DMS 273 (cell line): ENCODE data around the gene ELFN1.

Experiments
- DNase-seq: peaks from one replicate; lab custom pipeline; 2025; ENCODE audit not compliant: unreplicated experiment; lab: John Stamatoyannopoulos, UW

The ELFN1 gene

DNA sequence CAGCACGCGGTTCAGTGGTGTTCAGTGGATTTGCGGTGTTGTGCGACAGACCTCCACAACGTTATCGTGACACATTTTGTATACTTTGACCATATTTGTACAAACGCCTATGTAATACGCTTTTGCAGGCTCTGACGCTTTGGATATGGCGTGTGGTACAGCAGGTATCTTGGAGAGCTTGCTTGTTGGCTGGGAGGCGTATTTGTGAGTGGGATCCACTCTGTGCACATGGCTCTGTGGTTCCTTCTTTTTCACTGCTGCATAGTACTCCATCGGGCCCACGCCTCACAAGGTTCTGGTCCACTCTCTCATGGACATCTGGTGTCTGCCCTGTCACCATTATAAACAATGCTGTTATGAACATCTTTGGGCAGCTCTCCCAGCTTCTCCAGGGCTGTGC, 53.2 kb downstream of the ELFN1 start:
- no peak for DNase-seq

- DNase-seq, result no peak
Measured at GRCh38 chr7:1724118-1724910, 54.2 kb downstream of the ELFN1 start.

DNA sequence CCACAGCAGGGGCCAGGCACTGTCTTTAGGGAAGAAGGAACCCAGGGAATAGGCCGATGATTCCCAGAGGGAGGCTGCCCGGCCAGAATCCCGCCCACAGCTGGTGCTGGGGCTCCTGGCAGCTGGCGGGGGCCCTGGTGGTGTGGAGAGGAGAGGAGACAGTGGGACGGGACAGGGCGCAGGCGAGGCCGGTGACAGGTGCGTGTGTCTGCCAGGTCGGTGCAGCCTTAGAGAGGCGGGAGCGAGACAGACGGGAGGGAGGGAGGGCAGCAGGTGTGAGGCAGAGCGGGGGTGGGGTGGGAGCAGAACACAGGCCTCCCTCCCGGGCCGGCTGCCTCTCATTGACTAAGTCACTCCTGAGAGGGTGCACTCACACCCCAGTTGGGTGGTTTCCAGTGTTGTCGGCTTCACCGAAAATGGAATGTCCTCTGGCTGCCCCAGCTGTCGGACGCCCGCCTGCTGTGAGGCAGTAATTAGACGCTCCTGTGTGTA, 55.2 kb downstream of the ELFN1 start:
- DNase-seq, result peak; percentile 100

- peak; percentile 98 for DNase-seq
Measured at GRCh38 chr7:1725766-1726630, 55.9 kb downstream of the ELFN1 start.

GRCh38 chr7:1727079-1727478, 57.0 kb downstream of the ELFN1 start:
- no peak for DNase-seq

- no peak for DNase-seq
Measured at GRCh38 chr7:1727812-1728570, 57.9 kb downstream of the ELFN1 start.

- no peak for DNase-seq
Measured at GRCh38 chr7:1729183-1729582, 59.1 kb downstream of the ELFN1 start.

- no peak for DNase-seq
Measured at GRCh38 chr7:1729773-1730172, 59.7 kb downstream of the ELFN1 start.

- DNase-seq, result no peak
Measured at GRCh38 chr7:1732072-1732471, 62.0 kb downstream of the ELFN1 start.

DNA sequence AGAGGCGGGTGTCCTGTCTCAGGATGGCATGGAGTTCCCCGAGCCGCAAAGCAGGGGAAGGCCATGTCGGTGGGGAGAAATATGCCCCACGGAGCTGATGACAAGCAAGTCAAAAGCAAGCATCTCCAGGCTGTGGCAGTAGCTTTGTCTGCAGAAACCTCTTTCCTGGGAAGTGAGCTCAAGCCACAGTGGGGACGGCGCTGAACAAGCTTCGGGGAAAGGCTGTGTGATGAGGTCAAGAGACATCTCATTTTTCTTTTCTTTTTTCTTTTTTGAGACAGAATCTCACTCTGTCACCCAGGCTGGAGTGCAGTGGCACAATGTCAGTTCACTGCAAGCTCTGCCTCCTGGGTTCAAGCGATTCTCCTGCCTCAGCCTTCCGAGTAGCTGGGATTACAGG, 62.6 kb downstream of the ELFN1 start:
- DNase-seq, result no peak

GRCh38 chr7:1733206-1733907, 63.3 kb downstream of the ELFN1 start:
- DNase-seq, result no peak

DNA sequence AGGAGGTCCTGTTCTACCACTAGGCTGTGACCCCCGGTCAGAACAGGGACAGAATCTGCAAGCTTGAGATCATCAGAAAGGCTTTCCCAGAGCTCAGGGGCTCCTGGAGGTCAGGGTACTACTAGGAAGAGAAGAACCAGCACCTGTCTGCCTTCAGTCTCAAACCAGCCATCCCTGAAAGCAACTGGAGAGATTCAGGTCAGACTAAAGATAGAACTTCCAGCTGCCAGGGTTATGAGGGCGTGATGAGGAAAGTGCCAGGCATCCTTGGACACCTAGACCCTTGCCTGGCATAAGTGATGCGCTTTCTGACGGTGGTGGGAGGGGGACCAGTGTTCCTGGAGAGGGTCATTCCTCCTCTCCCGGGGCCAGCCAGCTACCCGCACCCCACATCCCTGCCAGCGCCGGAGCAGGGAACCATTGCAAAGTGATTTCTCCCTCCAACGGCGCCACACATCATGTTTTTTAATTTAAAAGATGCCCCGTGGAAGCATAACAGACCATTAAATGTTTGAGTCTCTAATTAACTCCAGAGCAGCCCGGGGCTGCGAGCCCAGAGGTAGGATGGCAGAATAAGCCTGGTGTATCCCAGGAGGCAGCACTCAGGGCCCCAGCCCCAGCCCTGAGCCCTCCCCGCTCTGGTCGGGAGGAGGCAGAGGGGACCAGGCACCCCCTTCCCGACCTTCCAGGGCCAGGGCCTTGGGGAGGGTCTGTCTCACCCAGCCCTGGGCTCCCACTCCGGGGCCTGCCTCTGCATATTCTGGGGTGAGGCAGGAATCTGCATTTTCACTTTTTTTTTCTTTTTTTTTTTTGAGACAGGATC, 64.0 kb downstream of the ELFN1 start:
- DNase-seq, result no peak

DNA sequence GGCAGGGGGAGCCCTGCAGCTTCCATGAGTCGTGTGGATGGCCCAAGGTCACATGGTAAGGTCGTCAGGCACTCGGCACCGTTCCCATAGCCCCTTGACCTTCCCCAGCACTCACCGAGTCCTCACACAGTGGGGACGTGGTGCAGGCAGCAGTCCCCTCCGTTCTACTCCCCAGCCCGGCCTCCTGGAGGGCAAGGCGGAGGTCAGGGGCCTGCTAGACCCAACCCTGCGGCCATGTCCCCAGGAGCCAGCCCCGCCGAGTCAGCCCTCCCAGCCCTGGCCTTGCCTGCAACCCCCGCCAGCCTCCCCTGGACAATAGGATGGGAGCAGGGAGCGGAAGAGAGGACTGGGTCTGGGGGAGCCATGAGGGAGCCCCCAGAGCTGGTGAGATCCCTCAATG, 65.2 kb downstream of the ELFN1 start:
- DNase-seq, result no peak

- no peak for DNase-seq
Measured at GRCh38 chr7:1735806-1736483, 65.9 kb downstream of the ELFN1 start.

DNA sequence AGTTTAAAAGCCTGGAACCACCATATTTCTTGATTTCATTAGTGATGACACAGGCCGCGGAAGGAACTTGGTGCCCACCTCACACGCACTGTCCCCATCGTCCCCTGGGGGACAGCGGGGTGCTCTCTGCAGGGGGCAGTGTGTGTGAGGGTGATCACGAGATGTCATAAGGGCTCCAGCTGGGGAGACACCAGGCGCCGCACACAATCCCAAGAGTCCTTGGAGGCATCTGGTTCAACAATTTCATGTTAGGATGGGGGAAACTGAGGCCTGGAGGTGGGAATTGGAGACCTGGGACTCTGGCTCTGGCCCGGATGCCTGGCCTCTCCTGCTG, 66.4 kb downstream of the ELFN1 start:
- no peak for DNase-seq

DNA sequence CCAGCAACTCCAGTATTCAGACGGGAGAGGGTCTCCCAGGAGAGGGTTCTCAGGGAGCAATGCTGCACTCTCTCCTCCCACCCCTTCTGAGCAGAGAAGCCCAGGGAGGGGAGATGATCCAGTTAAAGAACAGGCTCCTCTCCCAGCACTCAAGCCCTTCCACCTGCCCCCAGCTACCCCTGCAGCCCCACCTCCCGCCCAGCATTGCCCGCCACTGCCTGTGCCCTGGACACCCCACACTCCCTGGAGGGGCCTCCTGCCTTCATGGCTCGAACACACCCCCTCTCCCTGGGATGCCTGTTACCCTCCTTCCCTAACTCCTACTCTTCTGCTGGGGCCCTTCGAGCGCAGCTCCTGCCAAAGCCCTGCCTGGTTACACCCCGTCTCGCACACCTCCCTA, 66.8 kb downstream of the ELFN1 start:
- DNase-seq, result no peak

GRCh38 chr7:1737523-1737922, 67.4 kb downstream of the ELFN1 start:
- DNase-seq, result no peak

DNA sequence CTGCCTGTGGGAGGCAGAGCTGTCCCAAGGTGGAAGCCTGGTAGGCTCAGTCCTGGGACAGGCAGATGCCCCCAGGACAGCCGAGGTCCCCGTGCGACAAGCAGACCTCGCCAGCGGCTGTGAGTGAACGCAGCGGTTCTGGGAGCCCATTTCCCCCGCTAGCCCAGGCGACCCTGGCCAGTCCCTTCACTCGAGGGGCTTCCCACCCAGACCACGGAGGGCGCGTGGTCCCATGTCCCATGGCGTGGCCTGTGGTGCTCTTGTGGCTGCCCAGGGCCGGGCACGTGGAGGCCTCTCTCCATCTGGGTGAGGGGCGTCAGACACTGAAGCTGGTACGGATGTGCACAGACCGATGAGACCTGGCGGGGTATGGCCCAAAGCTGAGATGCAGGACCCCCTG, 67.9 kb downstream of the ELFN1 start:
- DNase-seq, result no peak

DNA sequence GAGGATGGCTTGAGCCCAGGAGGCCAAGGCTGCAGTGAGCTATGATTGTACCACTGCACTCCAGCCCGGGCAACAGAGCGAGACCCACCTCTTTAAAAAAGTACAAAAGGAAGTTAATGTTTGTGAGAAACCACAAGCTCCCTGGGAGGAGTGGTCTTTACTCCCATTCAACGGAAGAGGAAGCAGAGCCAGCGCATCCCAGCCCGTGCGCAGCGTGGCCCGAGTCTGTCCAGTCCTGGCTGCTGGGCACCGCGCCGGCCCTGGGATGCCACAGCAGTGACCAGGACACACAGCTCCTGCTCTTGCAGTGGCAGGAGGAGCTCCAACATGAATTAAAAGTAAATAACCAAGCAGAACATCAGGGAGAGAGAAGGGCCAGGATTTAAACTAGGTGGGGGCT, 68.4 kb downstream of the ELFN1 start:
- DNase-seq, result no peak

GRCh38 chr7:1738956-1739355, 68.9 kb downstream of the ELFN1 start:
- DNase-seq, result no peak
